Measurements from ENCODE around the gene MUC13.

GRCh38 chr3:124976383-124976782, 41.8 kb upstream of the MUC13 start:
- no peak for TF ChIP-seq SUZ12 (IDR thresholded peaks at IDR 0.05; ENCODE audit: extremely low read depth, insufficient read depth, insufficient read length)
- no peak for TF ChIP-seq YY1 (IDR thresholded peaks at IDR 0.05; ENCODE audit: insufficient read depth, insufficient read length)
